ENCODE data around the gene HEATR5B. TPM values are rescaled to one million over a fixed set of nuclear protein-coding genes. Genes with fewer than 3 reads are reported as not detected.

Gene HEATR5B
- total and polyA plus RNA-seq, 2 donors from 2014 or later: 4.4 to 20.5 TPM

GRCh38 chr2:37020212-37020886 is 63.8 kb downstream of the HEATR5B start:
- Histone ChIP-seq H3K4me3 (ENCODE audit: low read length in 3 of 3) (no peak overlapping the region), H3K9ac (ENCODE audit: low read length in 3 of 3) (no peak overlapping the region), H3K36me3 (ENCODE audit: control insufficient read depth in 2 of 3, insufficient read depth in 3 of 3, low read length in 3 of 3) (peaks cover 2 to 12% (median 11%) of the 10 kb centered on the region in 3 donors), H3K27me3 (ENCODE audit: control insufficient read depth, insufficient read depth, low read length) (no peaks in the 10 kb centered on the region), H3K9me3 (ENCODE audit: control insufficient read depth in 2 of 3, insufficient read depth in 1 of 3, low read length in 3 of 3) (no peaks in the 10 kb centered on the region), H3K27ac (ENCODE audit: low read depth in 2 of 2, low read length in 2 of 2) (peak overlapping the region in 1 of 2 donors; percentile 41), H3K4me1 (ENCODE audit: control insufficient read depth in 2 of 3, insufficient read depth in 2 of 3, low read depth in 1 of 3, low read length in 3 of 3) (no peaks in the 10 kb centered on the region)
- FAIRE-seq (no peak), DNase-seq (peak in 2 of 5 donors; percentile 12 to 94)
- intact Hi-C loops (cut with DNase I): no loop called here
- TF ChIP-seq CTCF (IDR thresholded peaks at IDR 0.05; ENCODE audit: borderline replicate concordance, extremely low read depth, insufficient read depth): no peak

DNA sequence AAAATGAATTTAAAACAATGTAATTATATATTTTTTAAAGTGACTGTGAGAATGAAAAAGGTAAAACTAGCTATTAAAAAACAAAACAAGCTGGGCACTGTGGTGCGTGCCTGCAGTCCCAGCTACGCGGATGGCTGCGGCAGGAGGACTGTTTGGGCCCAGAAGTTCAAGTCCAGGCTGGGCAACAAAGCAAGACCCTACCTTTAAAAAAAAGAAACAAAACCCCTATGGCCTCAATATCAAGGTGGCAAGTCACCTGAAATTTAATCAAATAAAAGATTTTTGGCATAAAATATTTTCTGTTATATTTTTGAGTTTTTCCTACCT is 70.9 kb downstream of the HEATR5B start:
- no peak overlapping the region for H3K27ac ChIP-seq (ENCODE audit: low read depth in 2 of 2, low read length in 2 of 2)
- H3K27me3 ChIP-seq (ENCODE audit: control insufficient read depth, insufficient read depth, low read length): no peaks in the 10 kb centered on the region
- DNase-seq: no peak
- no peak for FAIRE-seq
- TF ChIP-seq CTCF (IDR thresholded peaks at IDR 0.05; ENCODE audit: borderline replicate concordance, extremely low read depth, insufficient read depth): no peak
- no peaks in the 10 kb centered on the region for H3K9me3 ChIP-seq (ENCODE audit: control insufficient read depth in 2 of 3, insufficient read depth in 1 of 3, low read length in 3 of 3)
- intact Hi-C loops (cut with DNase I): no loop called here
- H3K4me3 ChIP-seq (ENCODE audit: low read length in 3 of 3): no peak overlapping the region
- peaks cover 3 to 12% (median 9%) of the 10 kb centered on the region in 3 donors for H3K36me3 ChIP-seq (ENCODE audit: control insufficient read depth in 2 of 3, insufficient read depth in 3 of 3, low read length in 3 of 3)
- H3K4me1 ChIP-seq (ENCODE audit: control insufficient read depth in 2 of 3, insufficient read depth in 2 of 3, low read depth in 1 of 3, low read length in 3 of 3): no peaks in the 10 kb centered on the region
- no peak overlapping the region for H3K9ac ChIP-seq (ENCODE audit: low read length in 3 of 3)

DNA sequence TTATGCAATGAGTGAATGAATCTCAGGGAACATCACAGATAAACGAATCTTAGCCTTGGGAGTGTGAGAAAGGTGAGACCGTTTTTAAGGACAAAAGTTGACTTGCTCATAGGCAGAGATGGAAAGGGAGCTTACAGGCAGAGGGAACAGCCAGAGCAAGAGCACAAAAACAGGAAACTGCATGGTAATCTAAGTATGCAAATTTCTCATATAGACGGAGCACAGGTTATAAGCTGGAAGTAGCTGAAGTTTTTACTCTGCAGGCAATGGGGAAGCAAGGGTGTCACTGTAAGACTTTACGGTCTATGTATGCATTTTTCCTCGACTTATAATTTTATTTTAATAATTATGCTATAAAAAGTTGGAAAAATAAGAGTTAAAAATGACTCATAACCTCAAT is 73.0 kb downstream of the HEATR5B start:
- Histone ChIP-seq H3K4me1 (ENCODE audit: control insufficient read depth in 2 of 3, insufficient read depth in 2 of 3, low read depth in 1 of 3, low read length in 3 of 3) (no peaks in the 10 kb centered on the region), H3K4me3 (ENCODE audit: low read length in 3 of 3) (no peak overlapping the region), H3K36me3 (ENCODE audit: control insufficient read depth in 2 of 3, insufficient read depth in 3 of 3, low read length in 3 of 3) (peaks cover 3 to 12% (median 10%) of the 10 kb centered on the region in 3 donors), H3K9me3 (ENCODE audit: control insufficient read depth in 2 of 3, insufficient read depth in 1 of 3, low read length in 3 of 3) (no peaks in the 10 kb centered on the region), H3K27ac (ENCODE audit: low read depth in 2 of 2, low read length in 2 of 2) (no peak overlapping the region), H3K9ac (ENCODE audit: low read length in 3 of 3) (no peak overlapping the region), H3K27me3 (ENCODE audit: control insufficient read depth, insufficient read depth, low read length) (no peaks in the 10 kb centered on the region)
- intact Hi-C loops (cut with DNase I): no loop called here
- no peak for FAIRE-seq
- TF ChIP-seq CTCF (IDR thresholded peaks at IDR 0.05; ENCODE audit: borderline replicate concordance, extremely low read depth, insufficient read depth): no peak
- no peak for DNase-seq

Data from kidney (tissue), 14 donors.